HEK293T (cell line): Measurements from ENCODE around the gene CTSO.

Experiments used
- FOXA1 ChIP-seq: fragments of 450-650 bp; IDR thresholded peaks from 2 replicates; pipeline ENCODE4 v1.6.1; 2016; ENCODE audit warnings: mild to moderate bottlenecking
- FOXM1 ChIP-seq: fragments of 450-650 bp; IDR thresholded peaks from 2 replicates; pipeline ENCODE4 v1.6.1; 2017; ENCODE audit warnings: mild to moderate bottlenecking, borderline replicate concordance
- SP1 ChIP-seq: fragments of 450-650 bp; IDR thresholded peaks from 2 replicates; pipeline ENCODE4 v1.6.1; 2017
- SUZ12 ChIP-seq: fragments of 450-650 bp; IDR thresholded peaks from 2 replicates; pipeline ENCODE4 v1.6.1; 2016; ENCODE audit warnings: mild to moderate bottlenecking
- TARDBP ChIP-seq: fragments of 450-650 bp; IDR thresholded peaks from 2 replicates; pipeline ENCODE4 v1.6.1; 2016
- TF ChIP-seq, protein P1 (sequence below): fragments of 450-650 bp; IDR thresholded peaks from 2 replicates; pipeline ENCODE4 v1.6.1; 2016

DNA sequence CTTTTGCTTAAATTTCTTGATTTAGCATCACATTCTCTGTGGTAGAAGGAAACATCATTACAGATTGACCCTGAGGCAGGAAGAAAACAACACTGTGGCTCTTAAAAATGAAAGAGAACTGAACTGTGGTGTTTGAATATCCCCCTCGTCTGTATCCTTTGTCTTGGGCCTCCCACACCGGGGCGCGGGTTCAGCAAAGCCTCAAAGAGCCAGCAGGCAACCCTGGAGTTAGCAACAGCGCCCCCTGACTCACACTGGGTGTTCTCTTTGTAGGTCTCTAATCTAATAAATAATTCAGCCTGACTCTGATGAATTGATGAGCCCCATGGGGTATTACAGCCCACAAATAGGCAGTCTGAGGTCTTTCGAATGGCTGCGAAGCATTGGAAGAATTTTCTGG is 46.1 kb upstream of the CTSO start:
- TF ChIP-seq SUZ12 (no peak), TARDBP (no peak), FOXA1 (no peak), FOXM1 (no peak), SP1 (no peak)
- TF ChIP-seq, protein P1, sequence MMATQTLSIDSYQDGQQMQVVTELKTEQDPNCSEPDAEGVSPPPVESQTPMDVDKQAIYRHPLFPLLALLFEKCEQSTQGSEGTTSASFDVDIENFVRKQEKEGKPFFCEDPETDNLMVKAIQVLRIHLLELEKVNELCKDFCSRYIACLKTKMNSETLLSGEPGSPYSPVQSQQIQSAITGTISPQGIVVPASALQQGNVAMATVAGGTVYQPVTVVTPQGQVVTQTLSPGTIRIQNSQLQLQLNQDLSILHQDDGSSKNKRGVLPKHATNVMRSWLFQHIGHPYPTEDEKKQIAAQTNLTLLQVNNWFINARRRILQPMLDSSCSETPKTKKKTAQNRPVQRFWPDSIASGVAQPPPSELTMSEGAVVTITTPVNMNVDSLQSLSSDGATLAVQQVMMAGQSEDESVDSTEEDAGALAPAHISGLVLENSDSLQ, result no peak
